Measurements from ENCODE around the gene ARHGEF3.

- no peak for TF ChIP-seq TARDBP (IDR thresholded peaks at IDR 0.05)
- TF ChIP-seq FOXM1 (IDR thresholded peaks at IDR 0.05; ENCODE audit: borderline replicate concordance) = no peak
- TF ChIP-seq SUZ12 (IDR thresholded peaks at IDR 0.05) = no peak
- TF ChIP-seq, protein P1, sequence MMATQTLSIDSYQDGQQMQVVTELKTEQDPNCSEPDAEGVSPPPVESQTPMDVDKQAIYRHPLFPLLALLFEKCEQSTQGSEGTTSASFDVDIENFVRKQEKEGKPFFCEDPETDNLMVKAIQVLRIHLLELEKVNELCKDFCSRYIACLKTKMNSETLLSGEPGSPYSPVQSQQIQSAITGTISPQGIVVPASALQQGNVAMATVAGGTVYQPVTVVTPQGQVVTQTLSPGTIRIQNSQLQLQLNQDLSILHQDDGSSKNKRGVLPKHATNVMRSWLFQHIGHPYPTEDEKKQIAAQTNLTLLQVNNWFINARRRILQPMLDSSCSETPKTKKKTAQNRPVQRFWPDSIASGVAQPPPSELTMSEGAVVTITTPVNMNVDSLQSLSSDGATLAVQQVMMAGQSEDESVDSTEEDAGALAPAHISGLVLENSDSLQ (IDR thresholded peaks at IDR 0.05) = no peak
- TF ChIP-seq HDGF (IDR thresholded peaks at IDR 0.05; ENCODE audit: borderline replicate concordance) = no peak
- no peak for TF ChIP-seq ZNF384 (IDR thresholded peaks at IDR 0.05)
- TF ChIP-seq ARNT (IDR thresholded peaks at IDR 0.05) = no peak
- no peak for TF ChIP-seq FOXK2 (IDR thresholded peaks at IDR 0.05)
- TF ChIP-seq FOXA1 (IDR thresholded peaks at IDR 0.05) = no peak
- TF ChIP-seq LEF1 (IDR thresholded peaks at IDR 0.05; ENCODE audit: borderline replicate concordance) = no peak
Measured at GRCh38 chr3:56700151-56700550, 101.6 kb downstream of the ARHGEF3 start.
